MM.1S (cell line): ENCODE measurements around the gene CCNJL.

Experiments
- DNase-seq: peaks from one replicate; pipeline ENCODE4 v3.0.0-alpha.2; 2015
- H2AFZ ChIP-seq: fragments of 300-600 bp; sonication (generic); 2 replicates; pipeline ENCODE4 v1.6.0; 2016; ENCODE audit warnings: antibody characterized with exemption, low read length
- H3F3A ChIP-seq: fragments of 300-600 bp; sonication (generic); 2 replicates; pipeline ENCODE4 v1.6.1; 2016; ENCODE audit warnings: mild to moderate bottlenecking, antibody characterized with exemption, low read length, moderate library complexity, mixed read lengths; ENCODE audit not compliant: insufficient read depth
- H3K27ac ChIP-seq: fragments of 300-600 bp; sonication (generic); 2 replicates; pipeline ENCODE4 v1.5.1; 2016; ENCODE audit warnings: mild to moderate bottlenecking, low read length
- H3K27me3 ChIP-seq: fragments of 300-600 bp; sonication (generic); replicated peaks from 2 replicates; pipeline ENCODE4 v1.6.0; 2016; ENCODE audit warnings: low read length; ENCODE audit not compliant: insufficient read depth
- H3K36me3 ChIP-seq: fragments of 300-600 bp; sonication (generic); replicated peaks from 2 replicates; pipeline ENCODE4 v1.6.1; 2016; ENCODE audit warnings: mild to moderate bottlenecking, low read length, mixed read lengths; ENCODE audit not compliant: insufficient read depth
- H3K4me1 ChIP-seq: fragments of 300-600 bp; sonication (generic); 2 replicates; pipeline ENCODE4 v1.6.1; 2016; ENCODE audit warnings: low read length, mixed read lengths
- H3K4me2 ChIP-seq: fragments of 300-600 bp; sonication (generic); 2 replicates; pipeline ENCODE4 v1.6.0; 2016; ENCODE audit warnings: low read depth, low read length
- H3K4me3 ChIP-seq: fragments of 300-600 bp; sonication (generic); 2 replicates; pipeline ENCODE4 v1.5.1; 2016; ENCODE audit warnings: low read length, mixed read lengths
- H3K79me2 ChIP-seq: fragments of 300-600 bp; sonication (generic); 2 replicates; pipeline ENCODE4 v1.6.1; 2016; ENCODE audit warnings: mixed run types, low read length, mixed read lengths
- H3K9ac ChIP-seq: fragments of 300-600 bp; sonication (generic); 2 replicates; pipeline ENCODE4 v1.6.1; 2016; ENCODE audit warnings: low read length, mixed read lengths
- H3K9me2 ChIP-seq: fragments of 300-600 bp; sonication (generic); replicated peaks from 2 replicates; pipeline ENCODE4 v1.6.1; 2016; ENCODE audit warnings: mild to moderate bottlenecking, low read length, mixed read lengths; ENCODE audit not compliant: insufficient read depth
- H3K9me3 ChIP-seq: fragments of 300-600 bp; sonication (generic); replicated peaks from 2 replicates; pipeline ENCODE4 v1.6.1; 2016; ENCODE audit warnings: mild to moderate bottlenecking, low read length, mixed read lengths; ENCODE audit not compliant: insufficient read depth
- H4K20me1 ChIP-seq: fragments of 300-600 bp; sonication (generic); 2 replicates; pipeline ENCODE4 v1.6.1; 2016; ENCODE audit warnings: mild to moderate bottlenecking, low read length, moderate library complexity, mixed read lengths; ENCODE audit not compliant: insufficient read depth
- EZH2 ChIP-seq: fragments of 300-600 bp; sonication (generic); optimal IDR thresholded peaks from 2 replicates; pipeline ENCODE3; 2017; ENCODE audit warnings: low read depth, mild to moderate bottlenecking, antibody characterized with exemption, low read length, mixed read lengths
- EZH2phosphoT487 ChIP-seq: fragments of 300-600 bp; sonication (generic); IDR thresholded peaks from 2 replicates; pipeline ENCODE4 v1.6.1; 2018; ENCODE audit warnings: antibody characterized with exemption, low read length
- TF ChIP-seq, protein P1 (sequence below): fragments of 300-600 bp; sonication (generic); IDR thresholded peaks from 2 replicates; pipeline ENCODE4 v1.5.1; 2016; ENCODE audit warnings: antibody characterized with exemption, low read length, mixed read lengths

CCNJL gene

DNA sequence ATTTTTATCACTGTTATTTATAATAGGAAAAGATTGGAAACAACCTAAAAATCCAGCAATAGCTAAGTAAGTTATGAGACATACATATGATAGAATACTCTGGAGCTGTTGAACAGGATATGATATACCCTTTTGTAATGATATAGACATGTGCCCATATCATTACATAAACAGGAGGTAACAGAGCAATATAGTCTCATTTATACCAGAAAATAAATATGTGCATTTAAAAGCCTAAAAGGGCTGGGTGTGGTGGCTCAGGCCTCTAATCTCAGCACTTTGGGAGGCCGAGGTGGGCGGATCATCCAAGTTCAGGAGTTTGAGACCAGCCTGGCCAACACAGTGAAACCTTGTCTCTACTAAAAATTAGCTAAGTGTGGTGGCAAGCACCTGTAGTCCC is 85.4 kb downstream of the CCNJL start:
- Histone ChIP-seq H3K36me3 (no peaks in the 10 kb centered on the region), H3F3A (no peaks in the 10 kb centered on the region), H3K4me3 (no peak overlapping the region), H3K4me1 (no peaks in the 10 kb centered on the region), H2AFZ (no peak overlapping the region), H3K79me2 (no peaks in the 10 kb centered on the region), H3K9me3 (no peaks in the 10 kb centered on the region), H3K4me2 (no peak overlapping the region), H3K27me3 (no peaks in the 10 kb centered on the region), H3K27ac (no peak overlapping the region), H3K9ac (no peak overlapping the region), H4K20me1 (no peaks in the 10 kb centered on the region), H3K9me2 (no peaks in the 10 kb centered on the region)
- no peak for DNase-seq
- no peak for TF ChIP-seq EZH2
- TF ChIP-seq, protein P1, sequence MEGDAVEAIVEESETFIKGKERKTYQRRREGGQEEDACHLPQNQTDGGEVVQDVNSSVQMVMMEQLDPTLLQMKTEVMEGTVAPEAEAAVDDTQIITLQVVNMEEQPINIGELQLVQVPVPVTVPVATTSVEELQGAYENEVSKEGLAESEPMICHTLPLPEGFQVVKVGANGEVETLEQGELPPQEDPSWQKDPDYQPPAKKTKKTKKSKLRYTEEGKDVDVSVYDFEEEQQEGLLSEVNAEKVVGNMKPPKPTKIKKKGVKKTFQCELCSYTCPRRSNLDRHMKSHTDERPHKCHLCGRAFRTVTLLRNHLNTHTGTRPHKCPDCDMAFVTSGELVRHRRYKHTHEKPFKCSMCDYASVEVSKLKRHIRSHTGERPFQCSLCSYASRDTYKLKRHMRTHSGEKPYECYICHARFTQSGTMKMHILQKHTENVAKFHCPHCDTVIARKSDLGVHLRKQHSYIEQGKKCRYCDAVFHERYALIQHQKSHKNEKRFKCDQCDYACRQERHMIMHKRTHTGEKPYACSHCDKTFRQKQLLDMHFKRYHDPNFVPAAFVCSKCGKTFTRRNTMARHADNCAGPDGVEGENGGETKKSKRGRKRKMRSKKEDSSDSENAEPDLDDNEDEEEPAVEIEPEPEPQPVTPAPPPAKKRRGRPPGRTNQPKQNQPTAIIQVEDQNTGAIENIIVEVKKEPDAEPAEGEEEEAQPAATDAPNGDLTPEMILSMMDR, result no peak
- no peak for TF ChIP-seq EZH2phosphoT487

DNA sequence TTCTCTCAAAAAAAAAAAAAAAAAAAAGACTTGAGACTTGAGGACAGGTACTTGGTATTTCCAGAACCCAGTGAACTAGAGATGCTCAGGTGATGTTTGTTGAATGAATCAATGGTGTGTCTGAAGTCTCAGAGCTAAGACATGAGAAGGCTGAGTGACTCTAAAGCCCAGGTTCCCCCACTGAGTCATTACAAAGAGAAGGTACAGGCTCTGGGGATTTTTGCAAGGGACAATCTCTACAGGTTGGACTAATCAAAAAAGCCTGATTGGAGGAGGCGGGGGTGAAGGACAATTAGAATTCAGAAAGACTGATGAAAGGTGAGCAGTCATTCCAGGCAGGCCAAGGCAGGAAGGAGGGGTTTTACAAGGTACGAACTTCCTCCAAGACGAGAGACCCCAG is 91.3 kb downstream of the CCNJL start:
- no peak overlapping the region for H2AFZ ChIP-seq
- TF ChIP-seq EZH2phosphoT487, result no peak
- TF ChIP-seq, protein P1, result no peak
- no peak for TF ChIP-seq EZH2
- no peak overlapping the region for H3K27ac ChIP-seq
- H3F3A ChIP-seq, result no peaks in the 10 kb centered on the region
- H3K4me2 ChIP-seq, result no peak overlapping the region
- no peak overlapping the region for H3K4me3 ChIP-seq
- H3K9me3 ChIP-seq, result no peaks in the 10 kb centered on the region
- DNase-seq, result no peak
- no peaks in the 10 kb centered on the region for H4K20me1 ChIP-seq
- H3K4me1 ChIP-seq, result no peaks in the 10 kb centered on the region
- H3K36me3 ChIP-seq, result no peaks in the 10 kb centered on the region
- no peaks in the 10 kb centered on the region for H3K27me3 ChIP-seq
- no peaks in the 10 kb centered on the region for H3K9me2 ChIP-seq
- no peaks in the 10 kb centered on the region for H3K79me2 ChIP-seq
- H3K9ac ChIP-seq, result no peak overlapping the region

DNA sequence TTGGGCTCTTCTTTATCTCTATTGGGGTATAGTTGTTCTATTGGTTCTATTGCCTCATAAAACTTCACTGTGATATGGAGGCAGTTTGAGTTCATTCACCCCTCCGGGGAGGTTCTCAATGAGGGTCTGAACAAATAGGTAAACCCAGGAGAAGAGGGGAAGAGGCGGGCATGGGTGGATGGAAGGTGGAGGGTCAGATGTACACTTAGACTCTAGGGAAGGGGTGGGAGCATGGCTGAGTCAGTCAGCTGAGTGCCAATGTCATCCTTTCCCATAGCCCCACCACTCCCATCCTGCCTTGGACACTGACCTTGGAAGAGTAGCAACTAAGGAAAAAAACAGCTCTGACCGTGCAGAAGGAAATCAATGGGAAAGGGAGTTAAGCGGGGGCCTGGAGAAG is 93.0 kb downstream of the CCNJL start:
- H4K20me1 ChIP-seq, result no peaks in the 10 kb centered on the region
- H3K4me2 ChIP-seq, result no peak overlapping the region
- H3K9ac ChIP-seq, result no peak overlapping the region
- H3K27me3 ChIP-seq, result no peaks in the 10 kb centered on the region
- no peak overlapping the region for H2AFZ ChIP-seq
- no peak for TF ChIP-seq EZH2phosphoT487
- TF ChIP-seq, protein P1, result no peak
- TF ChIP-seq EZH2, result no peak
- no peak overlapping the region for H3K4me3 ChIP-seq
- no peak overlapping the region for H3K27ac ChIP-seq
- H3K4me1 ChIP-seq, result no peaks in the 10 kb centered on the region
- H3K36me3 ChIP-seq, result no peaks in the 10 kb centered on the region
- no peaks in the 10 kb centered on the region for H3K9me2 ChIP-seq
- H3K79me2 ChIP-seq, result no peaks in the 10 kb centered on the region
- no peaks in the 10 kb centered on the region for H3F3A ChIP-seq
- H3K9me3 ChIP-seq, result no peaks in the 10 kb centered on the region
- no peak for DNase-seq
